Stromal cell of bone marrow (primary cell): Measurements from ENCODE around the gene SOAT1.

Experiments
- DNase-seq: peaks from one replicate; pipeline ENCODE4 v3.0.0-alpha.2; 2012; ENCODE audit warnings: low read depth

Gene SOAT1

DNA sequence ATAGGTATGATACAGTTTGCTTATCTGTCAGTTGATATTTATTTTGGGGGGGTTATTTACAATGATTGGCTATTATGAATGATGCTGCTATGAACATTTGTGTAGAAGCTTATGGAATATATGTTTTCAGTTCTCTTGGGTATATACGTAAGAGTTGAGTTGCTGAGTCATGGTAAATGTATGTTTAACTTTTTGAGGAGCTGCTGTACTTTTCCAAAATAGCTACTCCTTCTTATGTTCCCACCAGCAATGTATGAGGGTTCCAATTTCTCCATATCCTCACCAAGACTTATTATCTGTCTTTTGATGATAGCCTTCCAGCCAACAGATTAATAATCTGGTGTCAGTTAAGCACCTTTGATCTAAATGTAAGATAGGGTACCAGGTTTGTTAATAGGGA, 11.9 kb downstream of the SOAT1 start:
- no peak for DNase-seq

DNA sequence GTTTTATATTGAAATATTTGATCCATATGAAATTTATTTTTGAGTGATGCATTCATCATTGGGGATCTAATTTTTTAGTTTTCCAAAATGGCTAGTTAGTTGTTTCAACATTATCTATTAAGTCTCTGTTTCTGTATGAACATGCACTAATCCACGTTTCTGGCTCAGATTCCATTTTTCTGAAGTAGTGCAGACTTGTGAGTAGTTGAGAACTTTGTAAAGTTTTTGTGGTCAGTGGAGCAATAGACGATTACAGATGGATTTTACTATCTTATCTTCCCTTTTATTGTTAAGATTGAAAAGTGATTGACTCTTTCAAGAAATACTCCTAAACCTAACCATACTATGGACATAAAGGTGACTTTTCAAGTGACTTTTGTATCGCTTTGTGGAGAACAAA, 16.7 kb downstream of the SOAT1 start:
- peak; percentile 26 for DNase-seq

DNA sequence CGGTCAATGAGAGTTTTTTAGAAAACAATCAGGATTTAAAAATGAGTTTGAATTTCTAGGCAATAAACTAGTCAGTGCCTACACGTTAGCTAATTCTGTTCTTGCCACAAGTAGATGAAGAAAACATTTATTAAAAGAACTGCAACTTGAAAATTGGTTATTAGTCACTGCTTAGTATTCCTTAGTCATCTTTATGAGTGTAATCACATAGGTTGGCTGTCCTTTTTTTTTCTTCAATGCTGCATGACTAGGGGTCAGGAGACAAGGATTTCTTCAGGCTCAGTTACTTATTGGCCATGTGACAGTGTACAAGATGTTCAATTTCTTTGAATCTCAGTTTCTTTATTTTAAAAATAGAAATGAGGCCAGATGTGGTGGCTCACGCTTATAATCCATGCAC, 17.1 kb downstream of the SOAT1 start:
- DNase-seq, result peak; percentile 79

DNA sequence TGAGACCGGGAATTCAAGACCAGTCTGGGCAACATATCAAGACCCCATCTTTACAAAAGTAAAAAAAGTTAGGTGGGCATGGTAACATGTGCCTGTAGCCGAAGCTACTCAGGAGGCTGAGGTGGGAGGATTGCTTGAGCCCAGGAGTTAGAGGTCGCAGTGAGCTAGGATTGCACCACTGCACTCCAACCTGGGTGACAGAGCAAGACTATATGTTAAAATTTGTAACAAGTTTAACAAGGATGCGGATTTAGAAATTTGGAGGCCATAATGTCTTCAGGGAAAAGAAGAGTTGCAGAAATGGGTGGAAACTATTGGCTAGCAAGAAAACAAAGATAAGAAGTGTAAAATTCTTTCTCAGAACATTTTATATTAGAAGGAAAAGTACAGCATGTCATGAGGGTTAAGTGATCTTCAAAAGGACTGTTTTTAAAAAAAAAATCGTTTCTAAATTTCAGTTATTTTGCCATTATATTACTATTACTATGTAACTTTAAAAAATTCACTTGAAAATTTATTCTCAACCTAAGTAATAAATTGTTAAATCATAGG, 17.6 kb downstream of the SOAT1 start:
- DNase-seq, result no peak

DNA sequence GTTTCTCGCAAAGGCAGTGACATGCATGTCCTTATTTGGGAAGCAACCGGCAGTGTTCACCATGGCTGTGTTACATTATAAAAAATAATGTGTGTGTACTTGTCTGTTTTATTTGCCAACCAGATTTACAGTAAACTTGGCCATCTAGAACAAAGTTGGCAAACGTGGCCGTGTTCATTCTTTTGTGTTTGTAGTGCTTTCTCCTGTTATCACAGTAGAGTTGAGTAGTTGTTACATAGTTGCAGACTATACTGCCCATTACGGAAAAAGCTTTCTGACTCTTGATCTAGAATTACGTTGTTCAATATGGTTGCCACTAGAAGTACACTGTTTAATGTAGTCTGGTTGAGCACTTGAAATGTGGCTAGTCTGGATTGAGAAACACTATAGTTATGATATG, 19.4 kb downstream of the SOAT1 start:
- DNase-seq, result no peak

DNA sequence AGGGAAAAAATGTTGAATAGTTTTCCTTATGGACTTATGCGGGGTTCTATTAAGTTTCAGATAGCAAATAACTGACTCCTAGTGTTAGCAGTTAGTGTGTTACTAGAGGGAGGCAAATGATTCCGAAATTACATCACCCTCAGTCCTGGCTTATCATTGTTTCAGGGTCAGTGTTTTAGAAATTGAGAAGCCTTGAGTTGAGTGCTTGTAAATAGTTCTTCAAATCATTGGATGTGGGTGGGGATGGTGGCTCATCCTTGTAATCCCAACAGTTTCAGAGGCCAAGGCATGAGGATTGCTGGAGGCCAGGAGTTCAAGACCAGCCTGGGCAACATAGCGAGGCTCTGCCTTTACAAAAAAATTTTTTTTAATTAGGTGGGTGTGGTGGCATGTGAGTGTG, 21.3 kb downstream of the SOAT1 start:
- DNase-seq, result no peak

DNA sequence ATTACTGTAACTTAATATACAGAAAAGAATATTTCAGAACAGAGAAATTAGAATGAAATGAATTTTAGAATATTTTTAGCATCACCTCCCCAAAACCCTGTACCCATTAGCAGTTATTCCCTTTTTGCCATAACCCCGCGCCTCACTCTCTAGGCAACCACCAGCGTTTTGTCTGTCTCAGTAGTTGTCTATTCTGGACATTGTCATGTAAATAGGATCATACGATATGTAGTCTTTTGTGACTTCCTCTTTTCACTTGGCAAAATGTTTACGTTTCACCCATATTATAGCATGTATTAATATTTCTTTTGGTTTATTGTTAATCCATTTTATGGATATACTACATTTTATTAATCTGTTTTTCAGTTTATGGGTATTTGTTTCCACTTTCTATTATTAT, 24.9 kb downstream of the SOAT1 start:
- no peak for DNase-seq

DNA sequence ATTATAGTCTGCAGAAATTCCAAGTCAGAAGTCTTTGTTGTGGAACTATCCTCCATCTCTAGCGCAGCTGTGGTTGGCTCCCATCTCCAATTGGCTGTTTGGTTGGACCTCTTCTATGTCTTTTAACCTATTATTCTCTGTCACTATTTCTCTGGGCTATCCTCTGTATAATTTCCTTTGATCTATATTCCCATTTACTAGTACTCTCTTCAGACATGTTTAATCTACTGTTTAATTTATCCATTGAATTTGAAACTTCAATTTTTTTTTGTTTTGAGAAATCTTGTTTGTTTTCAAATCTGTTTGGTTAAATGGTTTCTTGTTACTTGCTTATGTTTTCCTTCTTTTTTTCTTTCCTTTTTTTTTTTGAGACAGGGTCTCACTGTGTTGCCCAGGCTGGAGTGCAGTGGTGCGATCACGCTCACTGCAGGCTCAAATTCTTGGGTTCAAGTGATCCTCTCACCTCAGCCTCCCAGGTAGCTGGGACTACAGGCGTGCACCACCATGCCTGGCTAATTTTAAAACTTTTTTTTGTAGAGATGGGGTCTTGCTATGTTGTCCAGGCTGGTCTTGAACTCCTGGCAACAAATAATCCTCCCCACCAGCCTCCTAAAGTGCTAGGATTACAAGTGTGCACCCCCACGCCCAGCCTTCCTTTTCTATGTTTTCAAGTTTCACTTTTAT, 28.1 kb downstream of the SOAT1 start:
- no peak for DNase-seq

DNA sequence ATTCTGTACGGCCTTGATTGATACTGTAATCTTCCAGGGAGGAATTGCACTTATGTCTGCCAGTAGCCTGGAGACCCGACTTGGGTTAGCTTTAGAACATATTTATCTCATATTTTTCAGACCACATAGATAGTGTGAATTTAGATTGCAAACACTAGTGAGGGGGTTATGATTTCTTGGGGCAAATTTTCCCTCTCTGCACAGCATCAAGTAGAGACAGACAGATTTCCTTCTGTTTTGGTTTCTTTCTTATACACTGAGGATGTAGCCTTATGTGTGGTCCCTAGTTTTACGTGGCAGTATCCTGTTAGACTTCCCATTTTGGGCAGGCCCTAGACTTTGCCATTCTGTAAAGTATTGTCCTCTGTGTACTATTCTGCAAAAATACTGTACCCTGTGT, 29.0 kb downstream of the SOAT1 start:
- no peak for DNase-seq

DNA sequence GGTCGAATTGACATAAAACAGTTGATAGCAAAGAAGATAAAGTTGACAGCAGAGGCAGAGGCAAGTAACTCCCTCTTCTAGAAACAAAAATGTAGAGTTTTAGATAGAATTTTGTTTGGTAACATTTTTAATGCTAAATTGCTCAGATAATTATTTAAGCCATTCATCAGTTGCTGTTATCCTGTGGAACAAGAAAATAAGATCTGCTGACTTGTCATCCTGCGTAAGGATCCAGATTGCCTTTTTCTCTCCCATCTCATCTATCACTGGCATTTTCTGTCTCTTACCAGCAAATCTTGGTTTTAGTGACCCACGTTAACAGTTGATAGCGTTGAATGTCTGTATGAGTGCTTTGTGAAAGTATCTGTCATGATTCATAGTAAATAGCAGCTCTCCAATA, 29.8 kb downstream of the SOAT1 start:
- DNase-seq, result no peak

DNA sequence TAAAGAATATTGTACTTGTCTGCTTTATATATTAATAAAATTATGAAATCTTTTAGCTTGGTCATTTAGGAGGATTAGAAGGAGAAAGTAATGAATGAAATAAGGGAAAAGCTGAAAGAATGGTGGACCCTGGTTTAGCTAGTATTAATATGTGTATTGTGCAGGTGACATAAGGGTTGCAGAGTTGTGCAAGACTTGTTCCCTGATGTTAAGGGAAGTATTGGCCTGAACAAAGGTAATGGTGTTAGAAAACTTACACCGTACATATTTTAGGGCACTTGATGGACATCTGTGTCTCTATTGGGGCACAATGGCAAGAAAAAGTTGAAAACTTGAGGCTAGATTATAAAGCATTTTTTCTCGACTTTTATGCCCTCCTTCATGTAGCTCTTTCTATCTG, 32.2 kb downstream of the SOAT1 start:
- DNase-seq, result no peak

DNA sequence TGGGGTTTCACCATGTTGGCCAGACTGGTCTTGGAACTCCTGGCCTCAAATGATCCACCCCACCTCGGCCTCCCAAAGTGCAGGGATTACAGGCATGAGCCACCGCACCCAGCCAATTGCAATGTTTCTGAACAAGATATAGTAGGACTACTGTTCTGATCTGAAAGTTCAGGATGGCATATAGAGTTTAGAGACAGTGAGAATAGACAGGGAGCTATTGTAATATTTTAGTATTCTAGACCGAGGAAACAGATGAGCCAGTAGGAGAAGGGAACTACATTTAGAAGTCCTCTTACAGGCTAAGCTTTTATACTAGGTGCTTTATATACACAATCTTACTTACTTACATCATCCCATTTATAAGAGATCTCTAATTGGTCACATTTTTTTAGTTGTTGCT, 33.1 kb downstream of the SOAT1 start:
- no peak for DNase-seq

DNA sequence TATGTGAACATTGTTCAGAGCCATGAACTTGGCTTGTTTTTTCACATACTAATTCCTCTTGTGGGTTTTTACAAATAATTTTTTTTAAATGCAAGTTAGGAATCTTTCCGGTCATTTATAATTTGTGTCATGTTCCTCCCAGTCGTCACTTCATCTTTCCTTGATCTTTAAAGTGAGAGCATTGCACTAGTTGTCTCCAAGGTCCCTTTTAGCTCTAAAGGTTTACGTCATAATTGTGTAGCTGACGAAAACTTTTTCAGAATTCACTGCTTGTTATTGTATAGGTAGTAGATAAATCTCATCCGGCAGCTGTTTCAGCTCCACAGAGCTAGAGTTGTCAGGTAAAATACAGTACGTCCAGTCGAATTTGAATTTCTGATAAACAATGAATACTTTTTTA, 33.6 kb downstream of the SOAT1 start:
- no peak for DNase-seq

DNA sequence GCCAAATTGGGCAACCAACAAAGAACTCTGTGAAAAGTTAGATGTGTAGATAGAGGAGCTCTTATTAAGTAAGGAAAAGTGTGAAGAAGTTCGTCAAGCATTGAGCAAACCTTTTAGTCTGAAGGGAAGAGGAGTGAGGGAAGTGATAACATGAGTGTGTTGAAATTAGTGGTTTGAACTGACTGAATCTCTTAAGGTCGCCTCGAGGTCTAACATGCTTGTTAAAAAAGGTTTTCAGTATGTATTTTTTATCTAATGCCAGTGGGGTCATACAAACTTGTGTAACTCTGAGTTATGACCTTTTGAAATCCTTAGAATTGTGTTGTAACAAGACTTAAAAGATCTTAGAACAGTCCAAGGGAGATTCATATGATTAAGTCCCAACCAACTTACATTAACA, 34.1 kb downstream of the SOAT1 start:
- DNase-seq, result no peak

DNA sequence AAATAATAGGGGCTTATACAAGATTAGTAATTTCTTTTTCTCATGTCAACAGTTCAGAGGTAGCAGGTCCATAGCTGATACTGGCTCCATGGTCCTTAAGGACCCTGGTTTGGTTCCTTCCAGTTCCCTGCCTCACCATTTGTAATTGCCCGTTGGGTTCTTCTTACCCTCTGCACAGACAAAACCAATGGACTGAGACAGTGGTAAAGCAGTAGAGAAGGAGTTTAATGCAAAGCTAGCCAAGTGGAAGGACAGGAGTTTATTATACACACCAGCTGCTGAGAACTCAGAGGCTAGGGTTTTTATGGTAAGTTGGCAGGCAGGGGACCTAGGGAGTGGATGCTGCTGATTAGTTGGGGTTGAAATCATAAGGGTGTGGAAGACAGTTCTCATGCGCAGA, 36.3 kb downstream of the SOAT1 start:
- no peak for DNase-seq

DNA sequence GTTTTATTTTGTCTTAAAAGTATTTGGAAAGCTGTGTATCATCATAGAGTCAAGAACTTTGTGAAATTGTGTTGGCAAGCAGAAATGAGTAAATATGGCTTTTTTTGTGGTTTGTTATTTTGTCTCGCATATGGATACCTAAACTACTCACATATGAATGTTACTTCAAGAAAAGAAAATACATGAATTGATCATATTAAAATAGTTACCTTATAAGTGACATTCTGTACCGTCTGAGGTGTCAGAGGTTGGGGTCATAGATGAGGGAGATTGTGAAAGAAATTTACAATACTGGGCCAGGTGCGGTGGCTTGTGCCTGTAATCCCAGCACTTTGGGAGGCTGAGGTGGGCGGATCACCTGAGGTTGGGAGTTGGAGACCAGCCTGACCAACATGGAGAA, 40.8 kb downstream of the SOAT1 start:
- no peak for DNase-seq

DNA sequence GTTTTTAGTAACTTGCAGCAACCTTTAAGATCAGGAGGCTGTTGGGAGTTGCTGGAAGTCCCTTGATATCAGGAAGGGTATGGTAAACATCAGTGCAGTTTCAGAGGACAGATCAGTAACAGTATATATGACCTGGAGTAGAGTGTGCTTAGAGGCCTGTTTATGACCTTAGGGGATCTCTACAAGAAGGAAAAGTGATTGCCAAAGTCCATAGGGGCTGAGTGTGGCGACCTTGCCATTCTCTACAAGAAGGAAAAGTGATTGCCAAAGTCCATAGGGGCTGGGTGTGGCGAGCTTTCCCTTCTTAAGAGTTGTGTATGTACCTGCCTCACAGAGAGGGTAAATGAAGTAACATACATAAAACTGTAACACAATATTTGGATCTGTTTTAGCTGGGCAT, 43.7 kb downstream of the SOAT1 start:
- no peak for DNase-seq

DNA sequence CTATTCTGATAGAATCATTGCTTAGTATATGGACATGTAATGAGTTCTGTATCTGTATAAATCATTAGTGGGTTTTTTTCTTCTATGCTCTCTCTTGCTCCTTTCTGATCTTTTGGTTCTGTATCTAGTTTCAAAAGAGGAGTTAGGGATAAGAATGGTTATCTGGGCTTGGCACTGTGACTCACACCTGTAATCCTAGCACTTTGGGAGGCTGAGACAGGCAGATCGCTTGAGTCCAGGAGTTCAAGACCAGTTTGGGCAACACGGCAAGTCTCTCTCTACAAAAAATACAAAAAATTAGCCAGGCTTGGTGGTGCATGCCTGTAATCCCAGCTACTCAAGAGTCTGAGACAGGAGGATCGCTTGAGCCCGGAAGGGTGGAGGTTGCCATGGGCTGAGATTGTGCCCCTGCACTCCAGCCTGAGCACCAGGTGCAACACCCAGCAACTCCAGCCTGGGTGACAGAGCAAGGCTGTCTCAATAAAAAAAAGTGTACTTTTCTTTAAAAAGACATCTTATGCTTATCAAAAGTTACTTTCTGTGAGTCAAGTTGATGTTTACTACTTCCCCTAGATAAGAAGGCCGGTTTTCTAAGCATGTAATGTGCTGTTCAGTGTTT, 44.5 kb downstream of the SOAT1 start:
- DNase-seq, result no peak

DNA sequence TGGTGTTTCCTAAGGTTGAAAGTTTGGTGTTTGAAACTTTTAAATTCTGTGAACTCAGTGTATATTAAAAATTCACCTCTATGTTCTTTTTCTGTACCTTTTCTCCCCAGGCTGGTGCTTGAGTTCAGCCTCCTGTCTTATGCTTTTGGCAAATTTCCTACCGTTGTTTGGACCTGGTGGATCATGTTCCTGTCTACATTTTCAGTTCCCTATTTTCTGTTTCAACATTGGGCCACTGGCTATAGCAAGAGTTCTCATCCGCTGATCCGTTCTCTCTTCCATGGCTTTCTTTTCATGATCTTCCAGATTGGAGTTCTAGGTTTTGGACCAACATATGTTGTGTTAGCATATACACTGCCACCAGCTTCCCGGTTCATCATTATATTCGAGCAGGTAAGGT, 47.3 kb downstream of the SOAT1 start:
- DNase-seq, result no peak

DNA sequence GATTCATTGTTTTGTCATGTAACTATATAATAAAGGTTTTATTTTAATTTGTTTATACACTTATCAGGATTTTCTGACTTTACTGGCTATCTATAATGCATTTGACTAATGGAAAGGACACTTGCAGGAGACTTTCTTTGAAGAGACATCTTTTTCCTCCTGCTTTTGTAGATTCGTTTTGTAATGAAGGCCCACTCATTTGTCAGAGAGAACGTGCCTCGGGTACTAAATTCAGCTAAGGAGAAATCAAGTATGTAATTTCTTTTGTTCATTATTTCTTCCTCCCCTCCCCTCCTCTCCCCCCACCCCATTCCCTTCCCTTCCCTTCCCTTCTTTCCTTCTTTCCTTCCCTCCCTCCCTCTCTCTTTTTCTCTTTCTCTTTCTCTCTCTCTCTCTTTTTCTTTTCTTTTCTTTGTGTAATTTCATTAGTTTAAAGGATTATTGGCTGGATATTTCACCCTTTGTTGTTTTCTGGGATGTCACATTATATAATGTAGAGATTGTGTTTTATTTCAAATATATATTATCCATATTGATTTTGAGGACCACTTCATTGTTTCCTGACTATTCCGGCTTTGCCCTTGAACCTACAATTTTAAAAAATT, 48.4 kb downstream of the SOAT1 start:
- DNase-seq, result no peak

DNA sequence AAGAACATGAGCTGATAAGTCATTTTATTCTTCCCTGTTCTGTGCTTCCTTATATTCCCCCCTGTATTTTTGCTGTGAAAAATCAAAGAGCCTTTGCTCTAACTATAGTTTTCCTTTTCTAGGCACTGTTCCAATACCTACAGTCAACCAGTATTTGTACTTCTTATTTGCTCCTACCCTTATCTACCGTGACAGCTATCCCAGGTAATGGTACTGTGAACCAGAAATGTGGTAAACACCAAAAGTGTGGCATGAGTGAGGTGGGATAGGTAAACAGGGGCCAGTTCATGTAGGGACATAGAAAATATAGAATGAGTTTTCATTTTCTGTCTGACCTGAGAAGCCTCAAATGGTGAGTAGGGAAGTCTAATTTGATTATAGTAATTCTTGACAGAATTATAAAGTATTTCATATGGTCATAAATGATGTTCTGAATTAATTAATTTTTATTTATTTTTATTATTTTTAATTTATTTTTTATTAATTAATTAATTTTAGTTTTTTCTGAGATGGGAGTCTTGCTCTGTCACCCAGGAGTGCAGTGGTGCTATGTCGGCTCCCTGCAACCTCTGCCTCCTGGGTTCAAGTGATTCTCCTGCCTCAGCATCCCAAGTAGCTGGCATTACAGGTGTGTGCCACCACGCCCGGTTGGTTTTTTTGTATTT, 49.3 kb downstream of the SOAT1 start:
- no peak for DNase-seq

DNA sequence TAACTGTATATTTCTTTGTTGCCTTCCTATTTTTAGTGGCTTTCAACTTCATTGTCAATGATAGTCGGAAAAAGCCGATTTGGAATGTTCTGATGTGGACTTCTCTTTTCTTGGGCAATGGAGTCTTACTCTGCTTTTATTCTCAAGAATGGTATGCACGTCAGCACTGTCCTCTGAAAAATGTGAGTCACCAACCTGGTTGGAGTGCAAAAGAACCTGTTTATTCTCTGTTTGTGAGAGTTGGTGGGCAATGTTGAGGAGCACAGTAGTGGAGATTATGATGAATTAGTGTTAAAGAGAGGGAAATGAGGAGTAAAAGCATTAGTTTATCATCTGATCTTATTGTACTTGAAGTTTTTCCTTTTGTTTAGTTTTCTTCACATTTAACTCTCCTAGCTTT, 57.7 kb downstream of the SOAT1 start:
- DNase-seq, result no peak

DNA sequence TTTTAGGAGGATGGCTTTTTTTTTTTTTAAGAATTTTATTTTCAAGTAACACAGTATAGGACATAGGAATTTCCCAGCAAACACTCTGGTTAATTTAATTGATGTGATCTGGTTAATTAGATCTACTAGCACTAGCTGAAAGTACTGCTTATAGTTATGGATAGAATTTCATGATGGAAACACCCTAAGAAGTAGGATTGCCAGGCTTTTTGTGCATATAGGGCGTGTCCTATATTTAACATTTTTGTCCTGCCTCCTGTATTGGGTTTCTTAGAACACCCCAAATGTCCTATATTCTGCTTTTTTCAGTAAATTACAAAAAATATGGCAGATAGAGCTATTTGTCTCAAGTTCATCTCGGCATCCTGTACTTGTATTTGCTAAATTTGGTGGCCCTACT, 58.6 kb downstream of the SOAT1 start:
- no peak for DNase-seq
